RKO (cell line): ENCODE measurements around the gene ZNF606.

Source experiments
- DNase-seq: peaks from one replicate; pipeline ENCODE4 v3.0.0-alpha.2; 2016; ENCODE audit warnings: low spot score

The ZNF606 gene

GRCh38 chr19:58002384-58003173 is at the start of gene ZNF606:
TSS of gene ZNF606 (minus strand) at chr19:58002820. CDS start at chr19:58001319, 1,501 bp downstream.
- no peak for DNase-seq

- no peak for DNase-seq
These were observed 49.6 kb upstream of the ZNF606 start for GRCh38 chr19:58052256-58052655.

- no peak for DNase-seq
These were observed 45.1 kb upstream of the ZNF606 start for GRCh38 chr19:58047672-58048071.

- no peak for DNase-seq
These were observed 44.2 kb upstream of the ZNF606 start for GRCh38 chr19:58046856-58047255.

GRCh38 chr19:58045411-58046050 is 42.9 kb upstream of the ZNF606 start:
- no peak for DNase-seq

GRCh38 chr19:58044886-58045285 is 42.3 kb upstream of the ZNF606 start:
- no peak for DNase-seq

GRCh38 chr19:58044391-58044790 is 41.8 kb upstream of the ZNF606 start:
- no peak for DNase-seq

GRCh38 chr19:58042495-58043340 is 40.1 kb upstream of the ZNF606 start:
- DNase-seq, result no peak

GRCh38 chr19:58040751-58041525 is 38.3 kb upstream of the ZNF606 start:
- DNase-seq, result no peak

GRCh38 chr19:58038688-58039204 is 36.1 kb upstream of the ZNF606 start:
- no peak for DNase-seq

- no peak for DNase-seq
These were observed 35.5 kb upstream of the ZNF606 start for GRCh38 chr19:58037927-58038687.

GRCh38 chr19:58035863-58036262 is 33.2 kb upstream of the ZNF606 start:
- no peak for DNase-seq

- DNase-seq, result no peak
These were observed 31.8 kb upstream of the ZNF606 start for GRCh38 chr19:58034477-58034793.

GRCh38 chr19:58033741-58034476 is 31.3 kb upstream of the ZNF606 start, which contains the start of gene ZSCAN1:
TSS of gene ZSCAN1 (plus strand) at chr19:58034025. CDS start at chr19:58037837, 3,812 bp downstream.
- no peak for DNase-seq

GRCh38 chr19:58024661-58025060 is 22.0 kb upstream of the ZNF606 start:
- DNase-seq, result no peak

GRCh38 chr19:58022283-58022660 is 19.7 kb upstream of the ZNF606 start:
- no peak for DNase-seq

GRCh38 chr19:58021541-58022282 is 19.1 kb upstream of the ZNF606 start:
- peak; percentile 79 for DNase-seq

- DNase-seq, result no peak
These were observed 17.5 kb upstream of the ZNF606 start for GRCh38 chr19:58020129-58020528.

GRCh38 chr19:58014141-58014540 is 11.5 kb upstream of the ZNF606 start:
- no peak for DNase-seq

- DNase-seq, result no peak
These were observed 7.9 kb upstream of the ZNF606 start for GRCh38 chr19:58010507-58010906.
